HPDE6-E6E7 (cell line): ENCODE results near the gene SPN.
A peak's percentile ranks its signal among the peaks of the same experiment; 100 is the strongest.
"Not testable (repeated sequence)": the region's sequence is repeated elsewhere in the genome, so short reads cannot be mapped to it uniquely, and the experiment has no call there.

ENCODE experiments used
- DNase-seq: peaks from one replicate; pipeline ENCODE4 v3.0.0; 2011; ENCODE audit warnings: missing footprints; ENCODE audit errors: extremely low spot score

SPN gene

DNA sequence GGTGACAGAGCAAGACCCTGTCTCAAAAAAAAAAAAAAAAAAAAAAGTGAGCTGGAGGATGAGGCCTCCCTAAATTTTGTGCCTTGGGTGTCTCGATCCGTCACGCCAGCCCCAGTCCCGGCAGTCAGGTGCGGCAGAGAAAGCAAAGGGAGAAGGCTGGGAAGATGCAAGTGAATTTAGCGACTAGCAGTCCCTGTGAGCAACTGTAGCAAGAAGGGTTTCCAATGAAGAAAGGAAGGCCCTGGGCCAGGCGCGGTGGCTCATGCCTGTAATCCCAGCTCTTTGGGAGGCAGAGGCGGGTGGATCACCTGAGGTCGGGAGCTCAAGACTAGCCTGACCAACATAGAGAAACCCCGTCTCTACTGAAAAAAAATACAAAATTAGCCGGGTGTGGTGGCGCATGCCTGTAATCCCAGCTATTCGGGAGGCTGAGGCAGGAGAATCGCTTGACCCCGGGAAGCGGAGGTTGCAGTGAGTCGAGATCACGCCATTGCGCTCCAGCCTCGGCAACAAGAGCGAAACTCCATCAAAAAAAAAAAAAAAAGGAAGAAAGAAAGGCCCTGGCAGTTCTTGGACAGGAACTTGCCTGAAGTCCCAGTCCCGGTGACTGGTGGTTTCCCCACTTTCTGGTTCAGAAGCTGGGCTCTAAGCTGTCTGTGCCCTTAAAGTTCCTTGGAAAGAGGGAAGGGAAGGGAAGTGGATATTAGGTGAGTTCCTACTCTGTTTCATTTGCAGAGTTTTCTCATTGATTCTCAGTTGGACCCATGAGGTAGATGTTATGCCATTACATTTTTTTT, 14.1 kb downstream of the SPN start:
- DNase-seq, result no peak

DNA sequence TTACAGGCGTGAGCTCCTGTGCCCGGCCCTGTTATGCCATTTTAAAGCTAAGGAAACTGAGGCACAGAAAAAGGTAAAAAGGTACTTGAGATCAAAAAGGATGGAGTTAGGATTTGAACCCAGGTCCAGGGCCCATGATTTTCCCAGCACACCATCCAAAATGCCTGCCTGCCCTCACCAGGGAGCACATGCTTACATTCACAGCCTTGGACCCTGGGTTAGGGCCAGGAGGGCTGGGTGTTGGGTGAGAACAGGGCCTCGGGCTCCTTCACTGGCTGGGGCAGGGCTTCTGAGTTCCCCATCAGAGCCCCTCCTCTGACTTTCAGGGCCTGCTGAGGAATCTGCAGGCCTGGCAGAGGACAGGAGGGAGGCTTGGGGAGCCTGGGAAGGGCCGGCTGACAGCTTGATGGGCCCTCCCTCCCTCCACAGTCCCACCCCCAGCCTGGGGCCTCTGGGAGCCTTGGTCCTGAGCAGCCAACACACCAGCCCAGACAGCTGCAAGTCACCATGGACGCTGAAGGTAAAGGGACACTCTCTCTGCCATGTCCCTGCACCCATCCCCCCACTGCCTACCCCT, 15.7 kb downstream of the SPN start, which contains the start of gene QPRT:
Gene QPRT (plus strand): TSS at position 490 of the 577 bp plus-strand sequence. CDS start 18 bp downstream, at position 508.
- peak; percentile 14 for DNase-seq

DNA sequence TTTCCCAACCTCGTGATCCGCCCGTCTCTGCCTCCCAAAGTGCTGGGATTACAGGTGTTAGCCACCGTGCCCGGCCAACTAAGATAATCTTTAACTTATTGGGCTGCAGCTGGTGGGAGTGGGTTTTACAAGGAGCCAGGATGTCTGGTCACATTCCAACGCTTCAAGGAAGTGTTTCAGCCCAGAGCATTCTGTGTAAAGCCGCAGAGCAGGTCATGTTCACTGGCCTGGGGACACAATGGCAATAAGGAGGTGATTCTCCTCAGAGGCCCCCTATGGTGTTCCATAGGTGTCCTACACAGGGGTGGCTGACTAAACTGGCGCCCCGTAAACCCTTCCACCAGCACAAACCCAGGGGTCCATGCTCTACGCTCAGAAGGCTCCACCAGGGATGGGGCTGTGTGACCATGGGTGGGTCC, 17.1 kb downstream of the SPN start:
- DNase-seq, result no peak

DNA sequence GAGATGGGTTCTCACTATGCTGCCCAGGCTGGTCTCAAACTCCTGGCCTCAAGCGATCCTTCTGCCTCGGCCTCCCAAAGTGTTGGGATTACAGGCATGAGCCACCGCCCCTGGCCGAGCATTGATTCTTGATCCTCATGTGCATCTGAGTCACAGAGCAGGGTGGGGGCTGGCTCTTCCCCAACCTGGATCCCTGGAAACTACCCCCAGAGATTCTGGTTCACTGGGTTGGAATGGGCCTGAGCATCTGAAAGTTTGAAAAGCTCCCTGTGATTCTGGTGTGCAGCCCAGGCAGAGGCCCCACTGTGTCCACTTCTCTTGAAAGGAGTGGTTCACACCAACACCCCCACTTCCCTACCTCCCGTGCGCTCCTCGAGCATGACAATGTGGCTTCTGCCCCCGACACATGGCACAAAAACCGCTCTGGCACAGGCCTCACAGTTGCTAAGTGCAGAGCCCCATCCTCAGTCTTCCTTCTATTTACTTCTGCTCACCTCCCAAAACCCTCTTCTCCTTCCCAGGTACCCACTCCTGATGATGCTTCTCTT, 20.6 kb downstream of the SPN start:
- no peak for DNase-seq

DNA sequence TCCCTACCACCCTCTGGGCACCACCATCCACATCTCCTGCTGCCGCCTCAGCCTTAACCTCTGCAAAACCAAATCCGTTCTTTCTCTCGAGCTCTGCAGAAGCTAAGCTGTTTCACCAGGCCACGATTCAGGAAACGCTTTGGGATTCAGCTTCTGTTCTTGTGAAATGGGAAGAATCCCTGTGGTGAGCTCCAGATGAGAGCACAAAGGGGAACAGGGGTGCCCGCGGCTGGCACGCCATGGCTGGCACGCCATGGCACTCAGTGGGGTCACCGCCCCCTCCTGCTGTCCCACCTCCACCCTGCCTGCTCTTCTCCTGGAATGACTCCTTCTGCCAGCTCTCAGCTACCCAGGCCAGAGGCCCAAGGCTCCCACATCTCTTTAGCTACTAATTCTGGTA, 21.6 kb downstream of the SPN start:
- no peak for DNase-seq

DNA sequence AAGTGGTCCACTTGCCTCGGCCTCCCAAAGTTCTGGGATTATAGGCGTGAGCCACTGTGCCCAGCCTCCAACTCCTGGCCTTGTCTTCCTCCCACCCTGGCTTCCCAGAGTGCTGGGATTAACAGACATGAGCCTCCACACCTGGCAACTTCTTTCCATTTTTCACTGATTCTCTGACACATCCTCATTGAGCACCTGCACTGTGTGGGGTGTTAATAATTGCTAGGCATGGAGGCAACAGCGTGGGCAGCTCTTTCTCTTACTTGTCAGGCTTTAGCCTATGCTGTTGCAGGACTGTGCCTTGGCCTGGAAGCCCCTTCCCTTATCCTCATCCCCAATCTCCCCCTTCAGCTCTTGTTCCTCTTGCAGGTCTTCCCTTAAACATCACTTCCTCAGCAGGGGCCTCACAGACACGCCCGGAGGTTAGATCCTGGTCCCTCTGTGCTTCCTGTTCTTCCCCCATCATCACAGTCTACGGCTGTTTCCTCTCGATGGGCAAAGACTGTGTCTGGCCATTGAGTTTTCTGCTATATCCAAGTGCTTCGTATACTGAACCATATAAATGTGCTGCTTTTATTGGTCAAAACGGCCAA, 23.8 kb downstream of the SPN start:
- DNase-seq, result no peak

DNA sequence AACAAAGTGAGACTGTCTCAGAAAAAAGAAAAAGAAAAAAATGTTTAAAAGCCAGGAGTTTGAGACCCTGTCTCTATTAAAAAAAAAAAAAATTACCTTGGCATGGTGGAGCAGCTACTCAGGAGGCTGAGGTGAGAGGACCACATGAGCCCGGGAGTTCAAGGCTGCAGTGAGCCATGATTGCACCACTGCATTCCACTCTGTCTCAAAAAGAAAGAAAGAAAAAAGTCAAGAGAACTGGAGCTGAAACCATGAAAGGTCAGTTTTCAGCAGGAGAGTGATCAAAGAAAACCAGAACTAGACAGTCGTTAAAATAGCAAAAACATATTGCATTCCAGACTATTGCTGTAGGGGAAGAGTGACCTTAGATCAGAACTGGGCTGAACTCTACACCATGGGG, 24.7 kb downstream of the SPN start:
- no peak for DNase-seq

DNA sequence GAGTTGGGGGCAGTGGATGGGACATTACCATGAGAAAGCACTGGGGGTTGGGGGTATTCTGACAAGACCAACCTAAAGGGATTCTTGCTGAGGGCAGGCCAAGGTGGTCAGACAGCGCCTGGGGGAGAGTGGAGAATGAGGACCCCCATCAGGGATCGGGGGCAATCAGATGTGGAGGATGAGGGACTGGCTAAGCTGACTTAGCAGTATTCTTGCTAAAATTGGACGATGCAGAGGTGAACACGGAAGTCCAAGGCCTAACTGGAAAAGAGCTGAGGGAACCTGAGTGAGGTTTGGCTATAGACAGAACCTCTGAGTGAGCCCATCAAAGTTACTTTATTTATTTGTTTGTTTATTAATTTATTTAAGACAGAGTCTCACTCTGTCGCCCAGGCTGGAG, 25.1 kb downstream of the SPN start:
- no peak for DNase-seq

DNA sequence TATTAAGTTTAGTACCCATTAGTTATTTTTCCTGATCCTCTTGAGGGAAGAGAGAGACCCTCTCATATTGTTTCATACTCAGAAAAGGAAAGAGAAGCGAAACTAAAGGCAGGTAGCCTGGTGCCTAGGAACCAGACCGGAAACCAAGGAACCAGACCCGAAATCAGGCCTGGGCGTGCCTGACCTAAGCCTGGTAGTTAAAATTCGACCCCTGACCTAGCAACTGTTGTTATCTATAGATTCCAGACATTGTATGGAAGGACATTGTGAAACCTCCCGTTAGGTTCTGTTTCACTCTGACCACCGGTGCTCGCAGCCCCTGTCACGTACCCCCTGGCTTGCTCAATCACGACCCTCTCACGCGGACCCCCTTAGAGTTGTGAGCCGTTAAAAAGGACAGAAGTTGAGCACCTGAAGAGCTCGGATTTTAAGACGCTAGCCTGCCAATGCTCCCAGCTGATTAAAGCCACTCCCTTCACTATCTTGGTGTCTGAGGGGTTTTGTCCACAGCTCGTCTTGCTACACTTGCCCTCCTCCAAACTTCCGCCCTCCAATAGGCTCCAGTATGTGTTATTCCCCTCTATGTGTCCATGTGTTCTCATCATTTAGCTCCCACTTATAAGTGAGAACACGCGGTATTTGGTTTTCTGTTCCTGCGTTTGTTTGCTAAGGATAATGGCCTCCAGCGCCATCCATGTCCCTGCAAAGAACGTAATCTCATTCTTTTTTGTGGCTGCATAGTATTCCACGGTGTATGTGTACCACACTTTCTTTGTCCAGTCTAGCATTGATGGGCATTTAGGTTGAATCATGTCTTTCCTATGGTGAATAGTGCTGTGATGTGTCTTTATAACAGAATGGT, 26.7 kb downstream of the SPN start:
- DNase-seq, result not testable (repeated sequence)

DNA sequence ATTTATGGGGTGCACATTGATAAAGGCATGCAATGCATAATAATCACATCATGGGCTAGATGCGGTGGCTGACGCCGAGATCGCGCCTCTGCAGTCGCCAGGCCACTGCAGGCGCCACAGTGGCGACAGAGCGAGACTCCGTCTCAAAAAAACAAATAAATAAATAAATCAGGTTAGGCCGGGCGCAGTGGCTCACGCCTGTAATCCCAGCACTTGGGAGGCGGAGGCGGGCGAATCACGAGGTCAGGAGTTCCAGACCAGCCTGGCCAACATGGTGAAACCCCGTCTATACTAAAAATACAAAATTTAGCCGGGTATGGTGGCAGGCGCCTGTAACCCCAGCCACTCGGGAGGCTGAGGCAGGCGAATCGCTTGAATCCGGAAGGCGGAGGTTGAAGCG, 29.6 kb downstream of the SPN start:
- DNase-seq, result not testable (repeated sequence)

DNA sequence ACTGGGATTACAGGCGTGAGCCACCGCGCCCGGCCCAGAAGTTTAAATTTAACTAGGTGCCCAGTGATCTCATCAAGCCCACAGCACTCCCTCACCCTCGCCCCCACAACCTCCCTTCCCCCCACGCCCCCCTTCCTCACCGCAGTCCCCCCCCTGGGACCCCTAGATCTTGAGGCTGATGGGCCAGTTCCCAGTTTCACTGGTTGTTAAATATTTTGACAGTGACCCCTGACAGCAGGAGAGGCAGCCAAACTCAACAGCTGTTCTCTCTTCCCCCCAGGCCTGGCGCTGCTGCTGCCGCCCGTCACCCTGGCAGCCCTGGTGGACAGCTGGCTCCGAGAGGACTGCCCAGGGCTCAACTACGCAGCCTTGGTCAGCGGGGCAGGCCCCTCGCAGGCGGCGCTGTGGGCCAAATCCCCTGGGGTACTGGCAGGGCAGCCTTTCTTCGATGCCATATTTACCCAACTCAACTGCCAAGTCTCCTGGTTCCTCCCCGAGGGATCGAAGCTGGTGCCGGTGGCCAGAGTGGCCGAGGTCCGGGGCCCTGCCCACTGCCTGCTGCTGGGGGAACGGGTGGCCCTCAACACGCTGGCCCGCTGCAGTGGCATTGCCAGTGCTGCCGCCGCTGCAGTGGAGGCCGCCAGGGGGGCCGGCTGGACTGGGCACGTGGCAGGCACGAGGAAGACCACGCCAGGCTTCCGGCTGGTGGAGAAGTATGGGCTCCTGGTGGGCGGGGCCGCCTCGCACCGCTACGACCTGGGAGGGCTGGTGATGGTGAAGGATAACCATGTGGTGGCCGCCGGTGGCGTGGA, 31.5 kb downstream of the SPN start:
- no peak for DNase-seq

DNA sequence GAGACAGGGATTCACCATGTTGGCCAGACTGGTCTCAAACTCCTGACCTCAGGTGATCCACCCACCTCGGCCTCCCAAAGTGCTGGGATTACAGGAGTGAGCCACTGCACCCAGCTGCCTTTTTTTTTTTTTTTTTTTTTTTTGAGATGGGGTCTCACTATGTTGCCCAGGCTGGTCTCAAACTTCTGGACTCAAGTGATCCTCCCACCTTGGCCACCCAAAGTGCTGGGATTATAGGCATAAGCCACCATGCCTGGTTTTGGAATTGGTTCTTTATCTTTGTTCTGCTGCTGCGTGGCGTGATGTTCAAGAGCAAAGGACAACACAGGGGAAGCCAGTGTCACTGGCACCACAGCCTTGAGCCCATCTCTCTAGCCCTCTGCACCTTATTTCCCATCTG, 32.6 kb downstream of the SPN start:
- DNase-seq, result not testable (repeated sequence)

DNA sequence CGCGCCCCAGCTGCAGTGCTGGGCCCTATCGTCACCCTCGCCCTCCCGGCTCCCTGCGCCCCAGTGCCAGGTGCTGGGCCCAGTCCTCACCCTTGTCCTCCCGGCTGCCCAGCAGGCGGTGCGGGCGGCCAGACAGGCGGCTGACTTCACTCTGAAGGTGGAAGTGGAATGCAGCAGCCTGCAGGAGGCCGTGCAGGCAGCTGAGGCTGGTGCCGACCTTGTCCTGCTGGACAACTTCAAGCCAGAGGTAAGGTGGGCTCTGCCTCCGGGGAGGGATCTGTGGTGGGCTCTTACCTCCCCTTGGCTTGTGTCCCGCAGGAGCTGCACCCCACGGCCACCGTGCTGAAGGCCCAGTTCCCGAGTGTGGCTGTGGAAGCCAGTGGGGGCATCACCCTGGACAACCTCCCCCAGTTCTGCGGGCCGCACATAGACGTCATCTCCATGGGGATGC, 33.9 kb downstream of the SPN start:
- DNase-seq, result no peak

DNA sequence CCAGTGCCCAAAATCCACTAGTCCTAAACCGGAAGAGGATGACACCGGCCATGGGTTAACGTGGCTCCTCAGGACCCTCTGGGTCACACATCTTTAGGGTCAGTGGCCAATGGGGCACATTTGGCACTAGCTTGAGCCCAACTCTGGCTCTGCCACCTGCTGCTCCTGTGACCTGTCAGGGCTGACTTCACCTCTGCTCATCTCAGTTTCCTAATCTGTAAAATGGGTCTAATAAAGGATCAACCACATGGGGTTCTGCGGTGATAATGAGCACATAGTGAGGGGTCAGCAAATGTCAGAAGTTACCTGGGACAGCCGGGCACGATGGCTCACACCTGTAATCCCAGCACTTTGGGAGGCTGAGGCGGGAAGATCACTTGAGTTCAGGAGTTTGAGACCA, 34.3 kb downstream of the SPN start:
- no peak for DNase-seq

DNA sequence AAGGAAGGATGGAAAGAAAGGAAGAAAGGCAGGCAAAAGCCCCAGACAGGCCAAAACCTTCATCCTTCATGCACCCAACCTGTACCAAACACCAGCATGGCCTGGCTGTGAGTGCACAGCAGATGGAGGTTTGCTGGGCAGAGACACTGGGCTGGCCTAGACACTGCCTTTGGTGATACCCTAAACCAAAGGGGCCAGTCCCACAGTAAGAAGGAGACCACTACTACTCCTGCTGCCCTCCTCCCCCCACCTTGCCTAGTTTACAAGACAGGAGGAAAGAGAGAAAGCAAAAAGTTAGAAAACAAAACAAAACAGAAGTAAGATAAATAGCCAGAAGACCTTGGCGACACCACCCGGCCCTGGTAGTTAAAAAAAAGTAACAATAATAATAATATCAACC, 35.0 kb downstream of the SPN start:
- no peak for DNase-seq

DNA sequence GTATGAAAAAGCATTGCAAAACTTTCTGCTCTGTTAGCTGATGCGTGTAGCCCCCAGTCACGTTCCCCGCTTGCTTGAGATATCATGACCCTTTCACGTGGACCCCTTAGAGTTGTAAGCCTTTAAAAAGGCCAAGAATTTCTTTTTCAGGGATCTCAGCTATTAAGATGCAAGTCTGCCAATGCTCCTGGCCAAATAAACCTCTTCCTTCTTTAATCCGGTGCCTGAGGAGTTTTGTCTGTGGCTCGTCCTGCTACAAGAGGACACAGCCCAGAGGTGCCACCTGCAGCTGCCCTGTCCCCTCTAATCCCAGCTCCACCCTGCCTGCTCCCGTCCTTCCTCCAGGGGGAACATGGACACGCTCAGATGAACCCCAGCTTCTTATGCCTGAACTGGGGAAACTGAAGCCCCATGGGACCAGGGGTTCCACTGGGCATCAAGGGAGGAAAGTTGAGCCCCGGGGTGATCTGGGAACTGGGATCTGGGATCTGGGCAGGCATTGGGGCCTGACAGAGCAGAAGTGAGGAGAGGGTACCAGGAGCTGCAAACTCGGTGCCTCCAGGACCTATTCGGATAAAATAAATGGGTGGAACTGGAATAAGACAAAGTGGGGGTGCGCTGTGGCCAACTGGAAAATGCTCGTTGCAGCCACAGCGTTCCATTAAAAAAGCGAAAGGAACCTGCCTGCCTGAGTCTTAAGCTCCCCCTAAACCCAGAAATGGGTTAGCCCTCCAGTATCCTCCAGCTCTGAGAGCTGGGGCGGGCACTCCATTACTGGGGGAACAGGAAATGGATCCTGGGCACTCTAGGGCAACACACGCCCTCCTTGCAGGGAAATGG, 35.7 kb downstream of the SPN start:
- no peak for DNase-seq

DNA sequence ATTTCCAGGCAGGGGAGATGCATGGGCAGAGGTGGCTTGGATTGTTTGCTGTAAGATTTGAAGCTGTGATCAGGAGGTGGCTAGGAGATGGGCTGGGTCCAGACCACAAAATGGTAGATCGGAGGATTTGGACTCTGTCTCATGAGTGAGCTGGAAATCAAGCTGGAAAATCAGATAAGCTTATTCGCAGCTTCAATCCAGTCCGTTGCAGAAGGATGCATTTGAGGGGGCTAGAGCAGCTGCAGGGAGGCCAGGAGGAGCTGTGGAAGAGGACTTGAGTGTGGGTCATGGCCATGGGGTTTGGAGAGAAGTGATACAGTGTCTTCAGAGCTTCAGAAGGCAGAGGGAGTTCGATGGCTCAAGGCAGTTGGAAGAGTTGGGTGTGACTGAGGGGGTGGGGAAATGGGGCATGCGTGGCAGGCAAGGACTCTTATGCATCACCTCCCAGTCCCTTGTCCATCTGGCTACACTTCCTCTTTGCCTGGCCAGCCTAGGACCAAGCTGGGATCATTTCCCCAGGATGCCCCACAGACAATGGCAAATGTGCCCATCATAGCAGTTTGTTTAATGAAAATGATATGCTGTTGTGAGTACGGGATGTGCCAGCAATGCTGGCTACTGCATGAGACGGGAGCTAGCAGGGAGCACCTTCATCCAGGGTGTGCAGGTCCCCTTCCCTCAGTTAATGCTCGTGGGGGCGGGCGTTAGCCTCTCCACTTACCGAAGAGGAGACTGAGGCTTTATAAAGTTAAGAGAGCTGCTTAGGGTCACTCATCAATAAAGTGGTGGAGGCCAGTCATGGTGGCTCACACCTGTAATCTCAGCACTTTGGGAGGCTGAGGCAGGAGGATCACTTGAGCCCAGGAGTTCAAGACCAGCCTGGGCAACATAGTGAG, 36.5 kb downstream of the SPN start:
- no peak for DNase-seq

DNA sequence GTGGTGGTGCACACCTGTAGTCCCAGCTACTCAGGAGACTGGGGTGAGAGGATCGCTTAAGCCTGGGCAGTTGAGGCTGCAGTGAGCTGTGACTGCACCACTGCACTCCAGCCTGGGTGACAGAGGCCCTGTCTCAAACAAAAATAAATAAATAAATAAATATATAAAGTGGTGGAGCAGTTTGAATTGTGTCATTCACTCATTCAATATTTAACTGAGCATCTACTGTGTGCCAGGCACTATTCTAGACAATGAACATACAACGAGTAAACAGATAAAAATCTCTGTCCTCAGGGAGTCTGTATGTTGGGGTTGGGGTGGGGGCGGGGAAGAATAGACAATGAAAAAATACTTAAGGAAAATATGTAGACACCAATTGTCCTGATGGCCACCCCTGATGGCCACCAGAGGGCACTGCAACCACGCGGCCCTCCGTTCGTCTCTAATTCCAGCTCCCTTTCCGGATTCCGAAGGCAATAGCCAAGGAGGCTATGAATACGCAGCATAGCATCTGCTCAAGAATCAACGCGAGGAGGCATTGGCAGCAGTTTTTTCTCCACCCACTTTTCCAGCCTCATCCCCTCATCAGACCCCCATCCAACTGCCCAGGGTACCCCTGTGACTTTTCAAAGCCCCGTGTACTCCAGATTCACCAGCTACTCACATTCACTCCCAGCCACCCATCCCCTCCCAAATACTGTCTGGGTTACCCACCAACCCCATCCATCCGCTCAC, 37.4 kb downstream of the SPN start:
- peak; percentile 88 for DNase-seq
